Uterus (tissue), 2 donors: ENCODE measurements around the gene LRIT3.

ENCODE experiments used
- CTCF ChIP-seq, 4 experiments: fragments of 200-600 bp in 2 of 4; fragments of 450-650 bp in 2 of 4; sonication (generic) in 2 of 4; IDR thresholded peaks; one replicate each; pipeline ENCODE4 v1.5.1; 2016 to 2019; ENCODE audit warnings: antibody characterized with exemption in 4 of 4, mild to moderate bottlenecking in 2 of 4, moderate library complexity in 1 of 4
- POLR2A ChIP-seq, 2 donors: fragments of 450-650 bp; IDR thresholded peaks; one replicate each; pipeline ENCODE4 v1.6.1; 2016; ENCODE audit warnings: antibody characterized with exemption in 2 of 2, mild to moderate bottlenecking in 1 of 2, moderate library complexity in 1 of 2

- TF ChIP-seq CTCF (IDR thresholded peaks at IDR 0.05): no peak
- no peak for TF ChIP-seq POLR2A (IDR thresholded peaks at IDR 0.05)
These were observed 14.2 kb upstream of the LRIT3 start for GRCh38 chr4:109833756-109834155.
